Activated naive CD8-positive, alpha-beta T cell treated with anti-CD3 and anti-CD28 coated beads, Interleukin-2, amount 50 U/mL, for 16 hours (primary cell): ENCODE measurements around the gene MEG3.
"Not testable (repeated sequence)": the region's sequence is repeated elsewhere in the genome, so short reads cannot be mapped to it uniquely, and the experiment has no call there.

Source experiments
- DNase-seq: peaks from one replicate; pipeline ENCODE4 v3.0.0-alpha.2; 2020; ENCODE audit warnings: low read depth, low spot score

MEG3 gene

DNA sequence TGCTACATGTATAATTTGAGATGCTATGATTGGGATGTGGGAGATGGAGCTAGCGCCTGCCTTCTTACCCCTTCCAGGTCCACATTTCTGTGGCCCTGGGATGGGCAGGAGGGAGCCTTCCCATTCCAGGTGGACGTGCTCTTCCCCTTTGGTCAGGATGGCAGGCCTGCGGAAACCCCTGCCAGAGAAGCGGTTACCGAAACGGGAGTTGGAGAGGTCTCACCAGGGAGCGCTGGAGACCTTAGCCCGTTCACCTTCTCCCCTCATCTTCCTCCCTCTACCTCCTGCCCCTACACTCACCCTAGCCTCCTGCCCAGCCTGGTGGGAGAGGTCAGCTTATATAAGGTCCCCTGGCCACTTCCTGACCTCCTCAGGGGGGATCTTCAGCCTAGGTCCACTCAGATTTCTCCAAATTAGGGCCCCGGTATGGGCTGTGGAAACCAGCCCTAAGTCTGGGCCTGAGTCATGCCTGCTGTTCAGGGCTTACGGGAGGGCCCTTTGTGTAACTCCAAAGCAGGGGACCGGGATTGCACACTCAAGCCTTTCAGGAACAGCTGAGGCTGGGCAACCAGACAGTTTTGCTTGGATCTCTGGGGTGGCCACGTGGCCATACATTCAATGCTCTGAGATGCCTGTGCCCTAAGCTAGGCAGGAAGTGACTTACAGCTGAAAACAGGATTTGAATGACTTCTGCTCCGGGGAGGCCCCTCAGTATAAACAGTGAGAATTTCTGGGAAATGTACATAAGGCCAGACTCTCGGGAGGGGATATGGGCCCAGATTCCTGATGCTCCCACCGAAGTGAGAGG lies 10.2 kb upstream of the MEG3 start:
- no peak for DNase-seq

DNA sequence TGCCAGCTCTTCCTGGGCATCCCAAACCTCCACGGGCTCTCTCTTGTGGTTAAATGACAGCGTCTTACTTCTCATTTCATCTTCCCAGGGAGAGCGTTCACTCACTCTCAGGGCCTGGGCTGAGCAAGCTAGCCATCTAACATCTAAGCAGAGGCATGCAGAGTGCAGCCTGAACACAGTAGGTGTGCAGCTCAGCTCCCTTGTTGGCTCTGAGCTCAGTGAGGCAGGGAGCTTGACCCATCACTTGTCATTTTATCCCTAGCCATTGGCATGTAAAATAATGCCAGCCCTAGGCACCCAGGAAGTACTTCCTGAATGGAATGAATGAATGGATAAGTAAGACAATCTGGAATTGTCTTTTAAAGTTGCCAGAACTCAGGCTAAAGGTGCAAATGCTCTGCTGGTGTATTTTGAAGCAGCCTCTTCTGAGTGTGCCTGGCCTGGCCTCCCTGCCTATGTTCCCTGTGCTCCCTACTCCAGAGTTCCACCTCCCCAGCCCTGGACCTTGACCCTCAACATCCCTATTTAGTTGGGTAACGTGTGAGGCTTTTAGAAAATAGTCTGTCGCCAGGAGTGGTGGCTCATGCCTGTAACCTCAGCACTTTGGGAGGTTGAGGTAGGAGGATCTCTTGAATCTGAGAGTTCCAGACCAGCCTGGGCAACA lies 9.5 kb upstream of the MEG3 start:
- no peak for DNase-seq

DNA sequence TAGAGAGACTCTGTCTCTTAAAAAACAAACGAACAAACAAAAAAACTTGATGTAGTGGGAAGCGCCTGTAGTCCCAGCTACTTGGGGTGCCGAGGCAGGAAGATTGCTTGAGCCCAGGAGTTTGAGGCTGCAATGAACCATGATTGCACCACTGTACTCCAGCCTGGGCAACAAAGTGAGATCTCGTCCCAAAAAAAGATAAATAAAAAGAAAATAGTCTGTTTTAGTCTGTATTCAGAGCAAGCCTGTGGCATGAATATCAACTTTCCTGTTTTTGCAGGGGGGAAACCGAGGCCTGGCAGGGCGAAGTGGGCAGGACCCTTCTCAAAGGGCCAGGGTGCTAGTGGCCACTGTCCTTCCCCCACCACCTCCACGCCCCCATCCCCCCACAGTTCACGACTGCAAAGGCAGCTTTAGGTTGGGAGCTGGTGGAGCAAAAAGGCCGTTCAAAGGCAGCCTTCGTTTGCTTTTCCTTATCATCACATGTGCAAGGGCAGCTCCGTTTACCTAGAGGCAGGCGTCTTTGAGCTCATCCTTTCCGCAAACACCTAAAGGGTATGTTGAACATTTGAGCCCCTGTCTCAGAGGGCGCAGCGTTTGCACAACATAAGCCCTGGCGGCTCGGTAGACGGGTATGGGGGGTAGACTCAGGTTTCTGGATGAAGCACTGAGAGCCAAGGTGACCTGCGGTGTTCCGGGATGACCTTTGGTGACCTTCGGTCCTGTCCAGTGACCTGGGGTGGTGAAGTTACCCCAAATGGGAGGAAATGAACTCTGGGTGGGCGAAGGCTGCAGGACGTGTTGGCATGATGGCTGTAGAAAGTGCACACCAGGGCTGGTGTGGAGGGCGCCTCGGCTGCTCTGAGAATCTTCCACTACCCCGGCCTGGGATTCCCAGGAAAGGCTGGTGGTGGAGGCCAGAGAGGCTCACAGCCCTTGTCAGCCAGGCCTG lies 8.7 kb upstream of the MEG3 start:
- no peak for DNase-seq

GRCh38 chr14:100818221-100818699 lies 7.7 kb upstream of the MEG3 start:
- no peak for DNase-seq

DNA sequence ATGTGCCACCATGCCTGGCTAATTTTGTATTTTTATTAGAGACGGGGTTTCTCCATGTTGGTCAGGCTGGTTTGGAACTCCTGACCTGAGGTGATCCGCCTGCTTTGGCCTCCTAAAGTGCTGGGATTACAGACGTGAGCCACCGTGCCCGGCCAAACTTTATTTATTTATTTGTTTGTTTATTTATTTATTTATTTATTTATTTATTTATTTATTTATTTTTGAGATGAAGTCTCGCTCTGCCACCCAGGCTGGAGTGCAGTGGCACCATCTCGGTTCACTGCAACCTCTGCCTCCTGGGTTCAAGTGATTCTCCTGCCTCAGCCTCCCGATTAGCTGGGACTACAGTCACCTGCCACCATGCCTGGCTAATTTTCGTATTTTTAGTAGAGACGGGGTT lies 7.0 kb upstream of the MEG3 start:
- DNase-seq, result not testable (repeated sequence)

DNA sequence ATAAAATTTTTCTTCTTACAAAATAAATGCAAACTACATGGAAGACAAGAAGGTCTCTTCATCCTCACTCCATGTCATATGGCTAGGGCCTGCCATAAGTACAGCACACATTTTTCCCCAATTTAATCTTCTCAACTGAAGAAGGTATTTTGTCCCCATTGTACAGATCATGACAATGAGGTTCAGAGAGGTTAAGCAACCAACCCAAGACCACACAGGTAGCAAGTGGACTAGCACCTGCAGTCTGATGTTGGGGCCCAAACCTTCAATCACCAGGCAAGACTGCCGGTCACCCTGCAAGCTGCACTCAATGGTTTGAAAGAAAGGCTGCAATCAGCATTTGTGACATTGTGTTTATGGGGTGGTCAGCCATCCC lies 6.5 kb upstream of the MEG3 start:
- no peak for DNase-seq

DNA sequence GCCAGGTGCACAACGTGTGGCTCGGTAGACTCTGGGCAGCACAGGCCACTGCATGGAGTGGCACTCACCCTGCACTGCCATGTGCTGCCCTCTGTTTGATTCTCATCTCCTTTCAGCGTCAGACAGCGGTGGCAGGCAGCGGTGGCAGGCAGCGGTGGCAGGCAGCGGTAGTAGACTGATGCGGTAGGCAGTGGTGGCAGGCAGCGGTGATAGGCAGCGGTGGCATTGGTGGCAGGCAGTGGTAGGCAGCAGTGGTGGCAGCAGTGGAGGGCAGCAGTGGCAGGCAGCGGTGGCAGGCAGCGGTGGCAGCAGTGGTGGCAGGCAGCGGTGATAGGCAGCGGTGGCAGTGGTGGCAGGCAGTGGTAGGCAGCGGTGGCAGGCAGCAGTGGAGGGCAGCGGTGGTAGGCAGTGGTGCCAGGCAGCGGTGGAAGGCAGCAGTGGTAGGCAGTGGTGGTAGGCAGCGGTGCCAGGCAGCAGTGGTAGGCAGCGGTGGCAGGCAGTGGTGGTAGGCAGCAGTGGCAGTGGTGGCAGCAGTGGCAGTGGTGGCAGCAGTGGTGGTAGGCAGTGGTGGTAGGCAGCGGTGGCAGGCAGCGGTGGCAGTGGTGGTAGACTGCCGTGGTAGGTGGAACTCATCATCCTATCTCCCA lies 6.0 kb upstream of the MEG3 start:
- DNase-seq, result no peak

DNA sequence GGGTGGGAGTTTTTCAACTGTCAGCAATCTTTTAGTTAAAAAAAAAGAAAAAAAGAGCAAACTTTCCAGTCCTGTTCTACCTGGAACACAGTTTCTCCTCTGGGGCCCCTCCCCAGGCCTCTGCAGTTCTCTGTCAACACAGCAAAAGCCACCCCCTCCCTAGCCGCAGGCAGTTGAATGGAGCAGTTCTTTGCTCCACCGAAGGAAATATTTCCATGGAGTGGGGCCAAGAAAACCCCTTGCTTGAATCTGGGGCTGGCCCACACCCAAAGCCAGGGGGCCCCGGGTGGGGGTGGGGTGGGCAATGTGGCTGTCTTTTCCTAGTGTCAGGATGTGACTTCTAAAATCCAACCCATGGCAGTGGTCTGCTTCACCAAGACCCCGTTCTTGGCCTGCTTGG lies 5.0 kb upstream of the MEG3 start:
- DNase-seq, result no peak

DNA sequence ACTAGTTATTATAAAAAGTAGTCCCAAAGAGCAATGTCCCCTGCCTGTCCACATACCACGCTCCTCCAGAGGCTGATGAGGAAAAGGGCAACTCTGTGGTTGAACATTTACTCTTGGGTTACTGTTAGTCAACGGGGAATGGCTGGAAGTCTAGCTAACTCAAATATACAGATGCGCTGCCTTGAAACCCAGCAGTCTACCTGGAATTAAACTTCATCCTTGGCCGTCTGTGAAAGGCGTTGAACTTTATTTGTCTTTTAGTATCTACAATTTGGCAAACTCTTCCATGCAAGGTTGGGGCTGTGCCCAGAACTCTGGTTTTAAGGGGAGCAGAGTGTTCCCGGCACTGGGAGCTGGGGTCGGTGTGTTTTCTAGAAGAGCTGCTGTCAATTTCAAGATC lies 3.9 kb upstream of the MEG3 start:
- no peak for DNase-seq

DNA sequence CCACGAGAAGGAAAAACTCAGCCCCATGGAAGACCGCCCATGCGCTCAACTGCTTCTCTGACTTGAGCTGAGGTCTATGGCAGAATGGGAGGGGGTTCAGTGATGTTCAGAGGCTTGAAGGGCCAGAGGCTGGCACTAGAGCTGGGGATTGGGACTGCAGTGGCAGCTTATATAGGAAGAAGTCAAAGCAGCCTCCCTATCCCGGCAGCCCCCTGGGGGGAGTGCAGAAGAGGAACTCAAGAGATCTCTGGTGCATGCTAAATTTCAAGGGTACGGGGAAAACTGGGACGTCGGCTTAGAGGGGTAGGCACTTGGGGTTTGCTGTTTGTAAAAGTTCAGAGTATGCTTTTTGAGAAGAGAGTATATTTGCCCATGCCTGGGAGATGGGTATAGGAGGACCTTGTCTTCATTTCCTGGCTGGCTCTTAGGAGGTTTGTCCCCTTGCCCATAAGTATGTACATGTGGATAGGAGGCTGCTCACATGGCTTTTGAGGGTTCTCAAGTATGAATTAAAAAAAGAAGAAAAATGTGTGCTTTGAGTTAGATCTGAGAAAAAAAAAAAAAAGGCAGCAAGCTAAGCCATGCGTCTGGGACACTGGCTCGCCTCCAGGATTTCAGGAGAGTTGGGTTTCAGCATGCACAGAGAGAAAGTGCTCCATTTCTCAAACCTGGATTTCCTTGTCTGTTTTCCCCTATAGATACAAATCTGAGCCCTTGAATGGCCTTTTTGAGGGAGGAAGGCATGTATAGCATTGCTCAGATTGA lies 3.2 kb upstream of the MEG3 start:
- no peak for DNase-seq

- no peak for DNase-seq
Measured at GRCh38 chr14:100823413-100824080, 2.4 kb upstream of the MEG3 start.

- no peak for DNase-seq
Measured at GRCh38 chr14:100824091-100824551, 1.8 kb upstream of the MEG3 start.

GRCh38 chr14:100824901-100825712 lies 811 bp upstream of the MEG3 start:
- DNase-seq, result no peak

DNA sequence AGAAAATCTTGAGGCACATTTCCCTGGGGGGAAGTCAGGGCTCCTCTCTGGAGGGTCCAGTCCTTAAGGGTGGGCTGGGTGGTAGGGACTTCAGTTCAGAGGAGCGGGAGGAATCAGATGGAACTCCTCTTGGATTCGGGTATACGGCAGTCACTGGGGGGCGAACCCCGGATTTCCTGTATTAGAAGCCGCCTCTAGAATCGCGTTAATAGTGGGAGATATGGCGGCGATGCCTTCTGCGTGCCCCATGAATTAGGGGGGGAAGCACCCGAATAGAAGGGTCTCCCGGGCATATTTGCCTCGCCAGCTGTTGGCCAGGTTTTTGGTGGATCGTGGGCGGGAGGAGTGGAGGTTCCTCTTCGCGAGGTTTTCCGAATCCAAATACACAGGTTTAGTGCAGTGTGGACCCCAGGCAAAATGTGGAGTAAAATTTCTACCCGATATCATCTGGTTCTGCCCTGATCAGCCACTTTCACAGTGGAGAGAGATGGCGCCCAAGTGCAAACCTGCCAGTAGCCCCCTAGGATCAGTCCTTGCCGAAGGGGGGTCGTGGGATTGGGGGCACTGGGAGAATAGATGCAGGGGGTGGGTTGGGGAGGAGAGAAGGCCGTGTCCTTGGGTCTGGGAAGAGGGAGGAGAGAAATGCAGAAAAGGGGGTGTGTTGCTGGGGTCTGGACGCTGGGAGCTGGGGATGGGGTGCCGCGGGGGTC lies 628 bp downstream of the MEG3 start:
- DNase-seq, result no peak

DNA sequence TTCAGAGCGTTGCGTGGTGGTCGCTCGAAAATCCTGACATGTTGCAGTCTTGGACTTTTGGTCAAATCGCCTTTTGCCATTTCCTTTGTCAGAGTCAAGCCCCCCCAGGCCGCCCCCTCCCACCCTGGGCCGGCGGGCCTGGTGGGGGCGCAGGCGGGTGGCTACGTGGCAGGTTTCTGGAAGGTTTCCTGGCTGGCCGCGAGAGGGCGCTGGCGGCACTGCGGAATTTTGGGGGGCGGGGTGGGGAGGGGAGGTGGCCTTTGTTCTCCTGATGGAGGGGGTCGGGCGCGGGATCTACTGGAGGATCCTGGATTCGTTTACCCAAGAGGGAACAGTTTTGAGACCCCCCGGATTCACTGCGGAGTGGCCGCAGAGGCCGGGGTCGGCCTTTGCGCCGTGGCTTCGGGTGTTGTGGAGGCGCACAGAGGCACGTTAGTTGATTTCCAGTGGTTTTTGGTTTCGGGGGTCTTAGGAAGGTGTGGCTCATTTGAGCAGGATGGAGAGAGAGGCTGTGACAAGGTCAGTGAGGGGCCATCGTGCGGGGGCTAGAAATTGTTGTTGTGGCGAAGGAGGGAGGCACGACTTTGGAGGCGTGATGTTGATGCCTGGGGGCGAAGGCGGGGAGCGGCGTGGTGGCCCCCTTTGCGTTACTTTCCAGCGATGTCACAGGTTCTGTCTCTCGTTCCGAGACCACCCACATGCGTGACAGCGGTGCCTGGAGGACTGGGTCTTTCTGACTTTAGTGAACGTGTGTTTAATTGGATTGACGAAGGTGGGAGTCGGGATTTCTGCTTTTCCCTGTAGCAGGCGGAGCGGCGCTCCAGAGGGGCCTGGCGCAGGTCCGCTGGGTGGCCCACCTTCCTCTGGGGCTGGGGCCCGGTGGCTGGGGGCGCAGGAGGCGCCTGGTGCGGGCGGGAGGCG lies 1.4 kb downstream of the MEG3 start:
- DNase-seq, result no peak

DNA sequence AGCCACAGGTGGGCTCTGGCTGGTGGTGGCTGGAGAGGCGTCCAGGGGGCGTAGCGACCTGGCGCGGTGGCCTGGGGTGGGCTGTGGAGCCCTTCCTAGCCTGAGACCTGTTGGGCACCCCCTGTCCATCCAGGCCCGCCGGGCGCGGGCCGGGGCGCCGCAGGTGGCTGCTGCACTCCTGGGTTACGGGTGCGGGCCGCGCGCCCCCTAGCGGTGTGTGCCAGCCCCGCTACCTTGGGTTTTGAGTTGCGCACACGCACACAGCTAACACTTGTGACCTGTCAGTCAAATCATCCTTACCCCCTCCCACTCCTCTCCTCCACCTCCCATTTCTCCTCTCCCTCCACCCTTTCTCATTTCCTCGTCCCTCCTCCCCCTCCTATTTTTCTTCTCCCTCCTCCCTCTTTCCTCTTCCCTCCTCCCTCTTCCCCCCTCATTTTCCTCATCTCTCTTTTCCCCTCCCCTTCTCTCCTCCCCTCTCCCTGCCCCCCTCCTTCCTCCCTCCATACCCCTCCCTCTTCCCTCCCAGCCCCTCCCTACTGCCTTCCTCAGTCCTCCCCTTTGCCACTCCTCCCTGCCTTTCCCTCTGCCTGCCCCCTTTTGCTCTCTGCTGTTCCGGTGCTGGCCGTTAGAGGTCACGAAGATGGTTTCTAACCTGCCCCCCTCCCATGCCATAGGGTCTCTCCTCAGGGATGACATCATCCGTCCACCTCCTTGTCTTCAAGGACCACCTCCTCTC lies 2.3 kb downstream of the MEG3 start:
- no peak for DNase-seq

DNA sequence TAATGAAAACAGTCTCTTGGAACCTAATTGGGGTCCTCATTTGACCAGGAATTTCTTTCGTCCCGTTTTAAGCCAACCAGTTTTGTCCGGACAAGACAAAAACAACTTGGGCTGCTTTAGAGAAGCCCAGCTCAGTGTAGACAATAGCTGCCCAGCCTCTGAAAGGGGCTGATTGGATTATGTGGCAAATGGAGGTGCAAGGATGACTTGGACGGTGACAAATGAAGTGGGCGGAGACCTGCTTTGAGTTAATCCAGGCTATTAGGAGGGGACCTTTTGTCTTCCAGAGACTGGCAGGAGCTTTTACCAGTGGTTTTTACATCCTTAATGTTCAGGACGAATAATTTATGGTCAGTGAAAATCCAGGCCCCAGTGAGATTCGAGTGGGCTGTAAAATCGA lies 4.8 kb downstream of the MEG3 start:
- no peak for DNase-seq
